Erythroblast (primary cell): ENCODE measurements around the gene OCLN.

ENCODE experiments used
- GATA1 ChIP-seq: IDR thresholded peaks from 2 replicates; pipeline ENCODE4 v1.6.1; 2011; ENCODE audit warnings: low read depth, mild to moderate bottlenecking, control low read depth, low read length, moderate library complexity
- POLR2A ChIP-seq: IDR thresholded peaks from 2 replicates; pipeline ENCODE4 v1.6.1; 2011; ENCODE audit warnings: mild to moderate bottlenecking, low read length

DNA sequence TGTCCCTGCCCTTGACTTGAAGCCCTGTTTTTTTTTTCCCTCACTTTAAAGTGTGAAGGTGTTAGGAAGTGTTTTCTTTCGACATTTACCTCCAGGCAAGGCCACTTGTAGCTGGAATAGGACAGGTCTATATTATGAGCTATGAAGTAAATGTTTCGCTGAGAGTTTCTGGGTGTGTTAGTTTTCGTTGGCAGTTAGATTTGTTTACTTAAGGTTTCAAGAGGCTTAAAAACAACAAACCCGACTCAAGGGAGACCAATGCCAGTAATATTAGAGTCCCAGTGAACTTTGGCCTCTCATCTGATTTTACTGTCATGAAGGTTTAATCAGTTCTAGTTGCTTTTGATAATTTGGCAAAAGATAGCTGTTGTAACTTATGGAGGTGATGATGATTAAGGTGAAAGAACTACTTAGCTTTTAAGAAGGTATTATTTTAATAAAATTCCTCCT is 25.2 kb downstream of the OCLN start:
- TF ChIP-seq POLR2A: no peak
- no peak for TF ChIP-seq GATA1
